ENCODE results near the gene CHURC1.
A peak's percentile ranks its signal among the peaks of the same experiment; 100 is the strongest.

The CHURC1 gene

DNA sequence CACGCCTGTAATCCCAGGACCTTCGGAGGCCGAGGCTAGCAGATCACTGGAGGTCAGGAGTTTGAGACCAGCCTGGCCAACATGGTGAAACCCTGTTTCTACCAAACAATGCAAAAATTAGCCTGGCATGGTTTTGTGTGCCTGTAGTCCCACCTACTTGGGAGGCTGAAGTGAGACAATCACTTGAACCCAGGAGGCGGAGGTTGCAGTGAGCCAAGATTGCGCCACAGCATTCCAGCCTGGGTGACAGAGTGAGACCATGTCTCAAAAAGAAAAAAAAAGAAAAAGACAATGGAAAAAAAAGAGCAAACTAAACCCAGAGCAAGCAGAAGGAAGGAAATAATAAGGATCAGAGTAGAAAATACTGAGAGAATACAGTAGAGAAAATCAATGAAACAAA, 5.4 kb downstream of the CHURC1 start:
- no peak for DNase-seq
- TF ChIP-seq GATA1 (IDR thresholded peaks at IDR 0.05; ENCODE audit: low read depth, low read length) = no peak
- TF ChIP-seq POLR2A (IDR thresholded peaks at IDR 0.05; ENCODE audit: low read length) = no peak

DNA sequence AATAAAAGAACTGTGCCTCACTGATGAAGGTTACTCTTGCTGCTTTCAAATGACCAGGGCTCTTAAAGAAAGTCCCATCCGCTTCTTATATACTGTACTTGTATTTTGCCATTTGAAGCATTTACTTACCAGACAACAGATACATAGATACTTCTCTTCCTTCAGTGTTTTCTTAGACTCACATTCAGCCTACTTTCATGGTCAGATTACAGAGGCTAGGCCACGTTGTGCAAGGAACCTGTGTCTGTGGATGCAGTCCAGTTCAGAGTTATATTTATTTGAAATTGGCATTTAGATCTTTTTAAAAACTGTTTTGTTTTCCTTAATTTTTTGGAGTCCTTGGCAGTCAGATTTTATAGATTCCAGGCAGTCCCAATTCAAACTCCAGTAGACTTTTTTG, 6.2 kb downstream of the CHURC1 start:
- DNase-seq = no peak
- TF ChIP-seq POLR2A (IDR thresholded peaks at IDR 0.05; ENCODE audit: low read length) = no peak

DNA sequence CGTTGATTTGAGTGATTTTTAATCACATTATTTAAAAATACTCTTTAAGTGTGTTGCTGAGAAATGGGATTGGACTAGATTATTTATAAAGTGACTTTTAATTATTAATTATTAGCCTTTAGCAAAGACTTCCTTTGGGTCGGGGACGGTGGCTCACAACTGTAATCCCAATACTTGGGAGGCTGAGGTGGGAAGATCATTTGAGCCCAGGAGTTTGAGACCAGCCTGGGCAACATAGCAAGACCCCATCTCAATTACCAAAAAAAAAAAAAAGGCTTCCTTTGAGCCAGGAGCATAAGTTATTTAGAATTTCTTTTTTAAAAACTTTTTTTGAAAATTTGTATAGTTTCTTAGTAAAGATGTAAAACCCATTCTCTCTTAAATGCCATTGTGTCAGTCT, 8.8 kb downstream of the CHURC1 start:
- DNase-seq = no peak
- no peak for TF ChIP-seq POLR2A (IDR thresholded peaks at IDR 0.05; ENCODE audit: low read length)

DNA sequence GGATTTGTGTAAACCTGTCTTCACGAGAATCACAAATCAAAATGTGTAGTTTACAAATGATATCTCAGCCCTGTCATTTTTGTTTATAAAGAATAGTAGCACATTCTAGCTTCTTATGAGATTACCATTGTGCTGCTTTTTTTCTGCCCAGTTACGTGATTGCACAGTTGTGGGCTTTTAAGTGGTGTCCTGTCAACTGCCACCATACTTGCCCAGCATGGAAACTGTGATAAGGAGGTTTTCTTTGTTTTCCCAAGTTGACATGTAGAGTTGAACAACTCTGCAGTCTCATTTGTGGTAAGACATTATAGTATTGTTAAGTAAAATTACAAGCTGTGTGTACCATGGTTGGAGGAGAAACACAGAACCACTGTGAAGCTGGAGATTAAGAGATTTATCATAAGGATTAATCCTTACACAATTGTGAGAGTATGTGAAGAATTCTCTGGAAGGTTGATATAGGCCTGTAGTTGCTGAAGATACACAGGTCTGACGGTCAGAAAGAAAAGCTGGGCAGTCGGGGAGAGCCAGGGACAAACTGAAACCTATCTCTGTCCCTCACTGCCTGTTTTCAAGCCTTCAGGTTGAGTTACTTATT, 12.2 kb downstream of the CHURC1 start:
- DNase-seq = peak in 1 of 2 experiments; percentile 20
- TF ChIP-seq POLR2A (IDR thresholded peaks at IDR 0.05; ENCODE audit: low read length) = no peak
- TF ChIP-seq GATA1 (IDR thresholded peaks at IDR 0.05; ENCODE audit: low read depth, low read length) = no peak

DNA sequence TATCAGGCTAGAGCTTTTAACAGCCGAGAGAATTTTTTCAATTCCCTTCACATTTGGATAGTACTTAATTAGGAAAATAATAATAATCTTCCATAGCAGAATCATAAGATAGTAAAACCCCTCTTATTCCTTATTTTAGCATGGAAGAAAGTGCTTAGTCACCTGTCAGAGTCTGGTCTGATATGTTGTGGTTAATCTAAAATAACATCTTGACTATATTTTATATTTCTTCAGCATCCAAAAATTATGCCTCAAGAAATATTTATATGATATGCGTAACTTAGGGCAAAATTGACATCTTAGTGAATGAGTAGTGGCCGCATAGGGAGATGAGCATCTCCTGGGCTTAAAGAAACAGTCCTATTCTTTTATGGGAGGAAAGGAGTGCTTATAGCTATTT, 12.8 kb downstream of the CHURC1 start:
- DNase-seq = peak in 1 of 2 experiments; percentile 26
- TF ChIP-seq GATA1 (IDR thresholded peaks at IDR 0.05; ENCODE audit: low read depth, low read length) = no peak
- no peak for TF ChIP-seq POLR2A (IDR thresholded peaks at IDR 0.05; ENCODE audit: low read length)

DNA sequence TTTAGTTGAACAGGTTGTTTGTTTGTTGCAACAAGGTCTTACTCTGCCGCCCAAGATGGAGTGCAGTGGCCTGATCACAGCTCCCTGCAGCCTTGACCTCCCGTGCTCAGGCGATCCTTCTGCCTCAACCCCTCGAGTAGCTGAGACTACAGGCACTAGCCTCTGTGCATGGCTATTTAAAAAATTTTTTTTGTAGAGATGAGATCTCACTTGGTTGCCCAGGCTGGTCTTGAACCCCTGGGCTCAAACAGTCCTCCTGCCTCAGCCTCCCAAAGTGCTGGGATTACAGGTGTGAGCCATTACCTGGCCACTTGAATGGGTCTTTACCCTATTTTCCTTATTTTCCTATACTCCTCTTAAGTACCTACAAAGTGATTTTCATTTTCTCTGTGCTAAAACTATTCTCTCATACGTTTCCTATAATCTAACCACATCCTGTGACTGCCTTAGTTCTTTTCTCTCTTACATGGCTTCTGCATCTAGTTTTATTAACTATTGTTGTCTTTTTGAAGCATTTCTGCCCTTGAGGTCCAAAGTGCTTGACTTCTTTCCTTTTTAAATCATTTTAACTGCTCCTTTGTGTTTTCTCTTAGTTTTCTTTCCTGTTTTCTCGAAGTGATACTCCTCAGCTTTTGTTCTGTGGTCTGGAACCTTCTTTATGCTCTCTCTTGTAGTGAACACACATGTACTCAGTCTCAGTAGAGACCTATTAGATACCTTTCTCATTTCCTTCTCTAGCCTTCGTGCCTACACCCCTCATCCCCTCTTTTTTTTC, 14.2 kb downstream of the CHURC1 start:
- no peak for TF ChIP-seq GATA1 (IDR thresholded peaks at IDR 0.05; ENCODE audit: low read depth, low read length)
- TF ChIP-seq POLR2A (IDR thresholded peaks at IDR 0.05; ENCODE audit: low read length) = no peak
- DNase-seq = no peak

DNA sequence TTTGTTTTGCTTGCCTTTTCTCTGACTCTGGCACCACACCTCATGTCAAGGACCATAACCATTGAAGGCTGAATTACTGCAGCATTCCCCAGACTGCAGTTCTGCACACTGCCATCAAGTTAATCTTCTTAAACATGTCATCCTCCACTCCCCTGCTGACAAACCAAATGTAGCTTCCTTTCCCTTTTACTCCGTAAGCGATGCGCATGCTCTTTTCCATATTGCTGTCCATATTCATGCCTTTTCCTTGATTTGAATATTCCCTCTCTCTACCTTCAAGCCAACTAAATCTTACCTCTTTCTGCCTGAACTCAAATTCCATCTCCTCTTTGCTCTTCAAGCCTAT, 14.7 kb downstream of the CHURC1 start:
- no peak for DNase-seq
- TF ChIP-seq GATA1 (IDR thresholded peaks at IDR 0.05; ENCODE audit: low read depth, low read length) (no peak), POLR2A (IDR thresholded peaks at IDR 0.05; ENCODE audit: low read length) (no peak)

DNA sequence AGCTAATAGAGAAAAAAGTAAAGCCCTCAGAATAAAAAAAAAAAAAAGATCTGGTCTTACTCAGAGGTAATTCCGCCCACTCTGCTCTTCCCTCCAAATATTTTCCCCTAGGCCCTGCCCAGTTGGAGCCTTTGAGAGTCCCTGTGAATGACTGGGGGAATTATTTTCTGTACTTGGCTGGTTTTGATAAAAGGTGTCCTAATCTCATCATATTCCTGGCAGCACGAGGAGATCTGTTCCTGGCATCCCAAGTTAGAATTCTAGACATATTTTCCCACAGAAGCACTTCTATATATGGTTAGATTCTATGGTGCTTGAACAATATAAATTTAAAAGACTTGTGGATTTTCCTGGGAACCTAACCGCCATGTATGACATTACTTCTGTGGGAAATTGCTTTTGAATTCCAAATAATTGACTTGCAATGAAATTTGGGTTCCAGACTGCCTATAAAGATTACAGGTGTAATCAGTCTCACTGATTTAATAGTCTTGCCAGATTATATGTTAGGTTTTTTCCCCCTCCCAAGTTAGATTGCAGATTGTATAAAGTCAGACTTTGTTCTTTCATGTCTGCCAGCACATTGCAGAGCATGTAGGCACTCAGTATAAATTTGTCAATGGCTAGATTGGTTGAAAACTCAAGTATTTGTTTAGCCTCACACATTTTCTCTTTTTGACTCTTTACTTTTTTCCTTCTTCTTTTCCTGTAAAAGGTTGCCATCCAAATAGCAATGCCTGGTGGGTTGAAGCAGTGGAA, 16.0 kb downstream of the CHURC1 start:
- DNase-seq = no peak
- TF ChIP-seq GATA1 (IDR thresholded peaks at IDR 0.05; ENCODE audit: low read depth, low read length) = no peak
- TF ChIP-seq POLR2A (IDR thresholded peaks at IDR 0.05; ENCODE audit: low read length) = no peak

DNA sequence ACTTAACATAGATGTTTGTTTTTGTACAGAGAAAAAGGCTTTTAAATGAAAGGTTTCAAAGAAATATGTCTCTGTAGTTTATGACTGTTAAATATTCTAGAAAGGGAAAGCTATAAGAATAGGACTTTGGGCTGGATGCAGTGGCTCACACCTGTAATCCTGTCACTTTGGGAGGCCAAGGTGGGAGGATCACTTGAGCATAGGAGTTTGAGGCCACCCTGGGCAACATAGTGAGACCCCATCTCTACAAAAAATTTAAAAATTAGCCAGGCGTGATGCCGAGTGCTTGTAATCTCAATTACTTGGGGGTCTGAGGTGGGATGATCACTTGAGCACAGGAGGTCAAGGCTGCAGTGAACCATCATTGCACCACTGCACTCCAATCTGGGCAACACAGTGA, 16.9 kb downstream of the CHURC1 start:
- DNase-seq = no peak
- TF ChIP-seq POLR2A (IDR thresholded peaks at IDR 0.05; ENCODE audit: low read length) (no peak), GATA1 (IDR thresholded peaks at IDR 0.05; ENCODE audit: low read depth, low read length) (no peak)

DNA sequence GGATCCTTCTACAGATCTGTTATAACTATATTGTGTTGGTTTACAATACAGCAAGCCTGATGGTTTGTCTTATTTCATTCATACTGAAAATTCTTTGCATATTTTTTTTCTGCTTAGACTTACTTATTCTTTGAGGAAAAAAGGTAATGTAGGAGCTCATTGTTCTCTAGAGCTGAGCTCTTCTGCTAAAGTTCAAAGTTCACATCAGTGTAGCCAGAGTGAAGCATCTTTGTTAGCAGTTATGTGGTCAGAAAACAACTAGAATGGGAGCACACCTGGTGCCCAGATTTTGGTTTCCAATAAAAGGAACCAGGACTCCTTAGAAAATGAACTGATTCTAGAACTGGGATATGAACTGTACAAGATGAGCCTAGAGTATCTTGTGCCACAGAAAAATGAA, 18.0 kb downstream of the CHURC1 start:
- no peak for DNase-seq
- TF ChIP-seq GATA1 (IDR thresholded peaks at IDR 0.05; ENCODE audit: low read depth, low read length) (no peak), POLR2A (IDR thresholded peaks at IDR 0.05; ENCODE audit: low read length) (no peak)

DNA sequence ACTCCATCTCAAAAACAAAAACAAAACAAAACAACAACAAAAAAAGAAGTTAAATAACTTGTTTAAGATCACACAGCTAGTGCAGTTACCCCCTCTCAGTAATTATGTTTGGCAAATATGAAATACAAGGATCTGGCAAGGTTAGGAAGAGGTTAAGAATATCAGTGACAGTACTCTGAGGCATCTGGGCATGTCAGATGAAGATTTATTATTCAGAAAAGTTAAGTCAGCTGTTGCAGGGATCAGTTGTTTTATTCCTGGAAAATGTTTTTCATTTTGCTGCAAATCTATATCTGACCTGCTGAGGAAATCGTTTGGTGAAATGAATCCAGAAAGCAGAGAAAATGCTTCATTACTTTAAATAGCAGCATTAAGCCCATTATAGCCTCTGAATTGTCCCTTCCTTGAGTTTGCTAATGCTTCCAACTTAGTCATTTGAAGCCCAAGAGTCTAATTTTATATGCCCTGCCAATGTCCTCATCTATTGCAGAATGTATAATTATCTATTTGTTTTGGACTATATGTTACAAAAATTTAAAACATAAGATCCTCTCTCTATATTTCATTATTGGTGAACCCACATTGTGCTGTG, 20.2 kb downstream of the CHURC1 start:
- no peak for DNase-seq
- no peak for TF ChIP-seq GATA1 (IDR thresholded peaks at IDR 0.05; ENCODE audit: low read depth, low read length)
- no peak for TF ChIP-seq POLR2A (IDR thresholded peaks at IDR 0.05; ENCODE audit: low read length)

DNA sequence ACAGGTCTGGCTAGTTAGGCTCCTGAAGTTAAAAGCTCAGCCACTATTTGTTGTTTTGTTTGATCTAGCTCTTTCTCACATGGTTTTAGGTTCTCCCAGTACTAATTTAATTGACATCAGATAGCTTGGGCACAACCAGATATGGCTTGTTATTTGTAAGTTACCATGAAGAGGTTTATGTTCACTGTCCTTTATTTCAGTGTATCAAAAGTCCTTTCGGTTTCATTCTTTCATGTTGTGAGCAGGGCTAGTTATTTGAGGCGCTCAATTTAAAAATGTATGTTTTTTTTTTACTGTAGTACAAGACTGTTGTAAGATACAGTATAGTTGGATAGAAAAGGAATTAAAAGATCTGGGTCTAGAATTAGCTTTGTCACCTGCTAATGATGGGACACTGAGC, 21.3 kb downstream of the CHURC1 start:
- no peak for DNase-seq
- TF ChIP-seq GATA1 (IDR thresholded peaks at IDR 0.05; ENCODE audit: low read depth, low read length) (no peak), POLR2A (IDR thresholded peaks at IDR 0.05; ENCODE audit: low read length) (no peak)

DNA sequence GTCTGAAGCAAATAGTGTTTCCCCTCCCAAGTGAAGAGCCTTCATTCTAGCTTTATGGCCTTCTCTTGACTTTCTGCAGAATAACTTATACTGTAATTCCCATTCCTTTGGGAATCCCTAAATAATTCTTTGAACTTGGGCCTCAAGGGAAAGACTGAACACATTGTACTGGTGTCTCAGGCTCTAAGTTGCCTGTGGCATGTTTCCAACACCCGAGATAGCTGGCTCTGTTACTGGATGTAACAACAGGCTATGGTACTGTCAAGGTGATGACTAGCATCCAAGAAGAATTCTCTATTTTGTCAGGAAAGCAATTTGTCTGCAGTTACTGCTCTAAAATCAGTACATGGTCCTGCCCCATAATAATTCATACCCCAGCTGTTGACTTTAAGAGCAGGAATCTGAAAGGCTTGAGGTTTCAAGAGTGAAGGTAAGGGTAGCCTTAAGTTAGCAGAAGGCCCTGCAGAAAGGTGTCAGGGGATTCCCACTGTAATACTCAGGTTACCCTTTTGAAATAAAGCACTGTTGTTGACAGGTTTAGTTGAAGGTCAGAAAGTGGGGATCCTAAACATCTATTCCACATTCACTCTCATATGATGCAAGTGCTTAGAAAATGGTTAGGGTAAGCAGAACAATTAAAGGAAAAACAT, 23.0 kb downstream of the CHURC1 start:
- no peak for DNase-seq
- no peak for TF ChIP-seq POLR2A (IDR thresholded peaks at IDR 0.05; ENCODE audit: low read length)
- no peak for TF ChIP-seq GATA1 (IDR thresholded peaks at IDR 0.05; ENCODE audit: low read depth, low read length)

DNA sequence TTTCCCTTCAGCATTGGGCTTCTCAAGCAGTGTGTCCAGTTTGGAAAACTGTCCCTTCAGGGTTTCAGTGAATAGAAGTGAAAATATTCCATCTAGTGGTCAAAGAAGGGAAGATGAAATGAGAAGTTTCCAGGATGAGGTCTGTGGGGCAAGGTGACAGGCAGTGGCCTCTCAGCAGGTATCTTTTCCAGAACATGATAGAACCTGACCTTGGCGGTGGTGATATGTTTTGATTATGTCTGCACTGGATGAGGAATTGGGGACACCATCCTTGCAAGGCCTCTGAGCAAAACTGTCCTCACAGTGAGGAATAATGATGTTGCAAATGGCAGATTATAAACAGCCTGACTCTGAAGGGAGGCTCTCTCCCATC, 23.6 kb downstream of the CHURC1 start:
- TF ChIP-seq POLR2A (IDR thresholded peaks at IDR 0.05; ENCODE audit: low read length) = no peak
- TF ChIP-seq GATA1 (IDR thresholded peaks at IDR 0.05; ENCODE audit: low read depth, low read length) = no peak
- peak in 1 of 2 experiments; percentile 14 for DNase-seq
